Smooth muscle cell (in vitro differentiated cells): Measurements from ENCODE around the gene ANK3. TPM values are rescaled to one million over a fixed set of nuclear protein-coding genes. Genes with fewer than 3 reads are reported as not detected.

Experiments
- DNase-seq: peaks from one replicate; lab custom pipeline; 2025; ENCODE audit not compliant: unreplicated experiment; lab: John Stamatoyannopoulos, UW
- H2AFZ ChIP-seq: fragments of 200-600 bp; sonication (generic); 2 replicates; pipeline ENCODE4 v1.6.0; 2016; ENCODE audit warnings: antibody characterized with exemption, low read depth, mild to moderate bottlenecking
- H3F3A ChIP-seq: fragments of 200-600 bp; sonication (generic); 2 replicates; pipeline ENCODE4 v1.6.0; 2017; ENCODE audit warnings: antibody characterized with exemption, low read depth
- H3K27ac ChIP-seq: fragments of 200-600 bp; sonication (generic); 2 replicates; pipeline ENCODE4 v1.5.1; 2016; ENCODE audit warnings: low read depth, mild to moderate bottlenecking
- H3K27me3 ChIP-seq: fragments of 200-600 bp; sonication (generic); 2 replicates; pipeline ENCODE4 v1.6.1; 2016; ENCODE audit warnings: low read depth, mild to moderate bottlenecking
- H3K36me3 ChIP-seq: fragments of 200-600 bp; sonication (generic); 2 replicates; pipeline ENCODE4 v1.5.1; 2016; ENCODE audit warnings: low read depth
- H3K4me1 ChIP-seq: fragments of 200-600 bp; sonication (generic); 2 replicates; pipeline ENCODE4 v1.5.1; 2016; ENCODE audit warnings: low read depth
- H3K4me2 ChIP-seq: fragments of 200-600 bp; sonication (generic); 2 replicates; pipeline ENCODE4 v1.6.0; 2016; ENCODE audit warnings: mild to moderate bottlenecking
- H3K4me3 ChIP-seq: fragments of 200-600 bp; sonication (generic); 2 replicates; pipeline ENCODE4 v1.5.1; 2016; ENCODE audit warnings: mild to moderate bottlenecking
- H3K79me2 ChIP-seq: fragments of 200-600 bp; sonication (generic); 2 replicates; pipeline ENCODE4 v1.6.0; 2016; ENCODE audit warnings: low read depth, mild to moderate bottlenecking
- H3K9ac ChIP-seq: fragments of 200-600 bp; sonication (generic); 2 replicates; pipeline ENCODE4 v1.6.0; 2016; ENCODE audit warnings: low read depth
- H3K9me3 ChIP-seq: fragments of 200-600 bp; sonication (generic); replicated peaks from 2 replicates; pipeline ENCODE4 v1.5.1; 2016; ENCODE audit warnings: low read depth
- H4K20me1 ChIP-seq: fragments of 200-600 bp; sonication (generic); 2 replicates; pipeline ENCODE4 v1.6.0; 2016; ENCODE audit warnings: low read depth
- CTCF ChIP-seq: fragments of 200-600 bp; sonication (generic); IDR thresholded peaks from 2 replicates; pipeline ENCODE4 v1.5.1; 2017; ENCODE audit warnings: borderline replicate concordance, mild to moderate bottlenecking, antibody characterized with exemption; ENCODE audit not compliant: insufficient read depth, poor library complexity, severe bottlenecking
- WGBS: methylation state at CpG from one replicate; pipeline ENCODE4 v1.1.7; 2016; ENCODE audit warnings: low lambda C conversion rate; 5-methylcytosine and 5-hydroxymethylcytosine counted together
- polyA plus RNA-seq: library from polyadenylated mRNA; unstranded; fragments of >200 nt; fragmentation: Nextera tagmentation; extraction: Ambion mirVana; gene quantifications from 2 replicates; pipeline ENCODE4 v1.2.1, GENCODE V29; 2016
- total RNA-seq: library from RNA; depleted of rRNA; stranded (reverse); fragments of >200 nt; gene quantifications from 2 replicates; pipeline ENCODE4 v1.2.3, GENCODE V29; 2014

The ANK3 gene
- total and polyA plus RNA-seq, 2 experiments from 2014 or later: 28.2 to 85.5 TPM

- H4K20me1 ChIP-seq: no peaks in the 10 kb centered on the region
- no peaks in the 10 kb centered on the region for H3K36me3 ChIP-seq
- no peak overlapping the region for H3K4me3 ChIP-seq
- peak overlapping the region; percentile 38 for H3K27ac ChIP-seq
- no peaks in the 10 kb centered on the region for H3K79me2 ChIP-seq
- no peak for TF ChIP-seq CTCF
- no peak overlapping the region for H2AFZ ChIP-seq
- no peak overlapping the region for H3K4me2 ChIP-seq
- H3F3A ChIP-seq: peaks cover 8% of the 10 kb centered on the region
- WGBS: 49% methylated on average over 9 of the region's 9 CpGs
- peaks cover 41% of the 10 kb centered on the region for H3K4me1 ChIP-seq
- H3K9me3 ChIP-seq: no peaks in the 10 kb centered on the region
- peak; percentile 3 for DNase-seq
- H3K9ac ChIP-seq: no peak overlapping the region
- no peaks in the 10 kb centered on the region for H3K27me3 ChIP-seq
Observed at GRCh38 chr10:60353519-60354258, 36.0 kb downstream of the ANK3 start.

- no peak for TF ChIP-seq CTCF
- no peaks in the 10 kb centered on the region for H4K20me1 ChIP-seq
- no peaks in the 10 kb centered on the region for H3K9me3 ChIP-seq
- peaks cover 9% of the 10 kb centered on the region for H3F3A ChIP-seq
- peaks cover 44% of the 10 kb centered on the region for H3K4me1 ChIP-seq
- no peaks in the 10 kb centered on the region for H3K36me3 ChIP-seq
- WGBS: 96% methylated on average over 5 of the region's 5 CpGs
- no peak for DNase-seq
- no peak overlapping the region for H3K4me2 ChIP-seq
- no peak overlapping the region for H3K9ac ChIP-seq
- H2AFZ ChIP-seq: no peak overlapping the region
- H3K27me3 ChIP-seq: no peaks in the 10 kb centered on the region
- H3K79me2 ChIP-seq: no peaks in the 10 kb centered on the region
- no peak overlapping the region for H3K4me3 ChIP-seq
- H3K27ac ChIP-seq: no peak overlapping the region
Observed at GRCh38 chr10:60352105-60352504, 37.6 kb downstream of the ANK3 start.

DNA sequence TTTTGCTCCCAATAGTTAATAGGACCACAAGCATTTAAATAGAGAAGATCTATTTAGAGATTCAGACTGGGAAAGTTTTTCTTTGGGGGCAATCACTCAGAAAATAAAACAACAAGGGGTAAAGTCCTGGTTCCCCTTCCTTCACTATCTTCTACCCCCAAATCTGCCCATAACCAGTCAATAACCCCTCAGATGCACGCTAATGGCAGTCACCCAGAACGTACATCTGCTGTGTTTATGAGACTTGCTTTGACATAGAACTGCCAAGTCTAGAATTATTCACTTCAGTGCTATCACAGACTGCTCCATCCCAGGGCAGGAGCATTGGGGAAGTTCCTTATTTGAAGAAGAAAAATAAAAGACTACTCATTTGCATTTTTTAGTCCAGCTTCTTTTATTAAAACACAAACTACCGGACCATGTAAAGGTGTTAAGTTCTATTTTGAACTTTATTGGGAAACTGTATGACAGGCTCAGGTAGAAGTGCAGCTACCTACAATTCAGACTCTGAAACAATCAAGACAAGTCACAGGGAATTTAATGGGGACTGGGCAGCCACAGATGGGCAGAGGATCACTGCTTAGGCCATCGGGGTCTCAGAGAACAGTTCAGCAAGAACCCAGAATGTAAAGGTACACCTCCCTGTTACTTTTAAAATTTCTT lies 38.4 kb downstream of the ANK3 start:
- no peak for DNase-seq
- H3K79me2 ChIP-seq: no peaks in the 10 kb centered on the region
- H3F3A ChIP-seq: peaks cover 9% of the 10 kb centered on the region
- H3K4me2 ChIP-seq: peak overlapping the region; percentile 38
- no peaks in the 10 kb centered on the region for H3K9me3 ChIP-seq
- peak overlapping the region; percentile 63 for H3K27ac ChIP-seq
- WGBS: 74% methylated on average over 4 of the region's 4 CpGs
- no peaks in the 10 kb centered on the region for H4K20me1 ChIP-seq
- TF ChIP-seq CTCF: no peak
- peaks cover 44% of the 10 kb centered on the region for H3K4me1 ChIP-seq
- no peaks in the 10 kb centered on the region for H3K36me3 ChIP-seq
- H3K9ac ChIP-seq: no peak overlapping the region
- H3K27me3 ChIP-seq: no peaks in the 10 kb centered on the region
- no peak overlapping the region for H2AFZ ChIP-seq
- H3K4me3 ChIP-seq: no peak overlapping the region
